Stimulated activated effector memory CD8-positive, alpha-beta T cell treated with anti-CD3 and anti-CD28 coated beads, Interleukin-12 subunit alpha, Interleukin-12 subunit beta, amount 100 ng/mL, for 72 hours (primary cell): Measurements from ENCODE around the gene SYNRG.
"Not testable (repeated sequence)": the region's sequence is repeated elsewhere in the genome, so short reads cannot be mapped to it uniquely, and the experiment has no call there.

ENCODE experiments used
- ATAC-seq: fragments of 150-1000 bp; cut with Tn5 transposase; 2 replicates; pipeline ENCODE4 v1.10.0; 2021
- DNase-seq, 2 donors: peaks; one replicate each; pipeline ENCODE4 v3.0.0; 2021 to 2022; ENCODE audit warnings: low spot score in 2 of 2
- H3K27ac Mint-ChIP-seq: one replicate; pipeline ENCODE4 v1.8.0; 2022; ENCODE audit warnings: mild to moderate bottlenecking, mixed read lengths
- H3K36me3 Mint-ChIP-seq: one replicate; pipeline ENCODE4 v1.8.0; 2022; ENCODE audit warnings: mild to moderate bottlenecking, mixed read lengths
- H3K4me1 Mint-ChIP-seq: one replicate; pipeline ENCODE4 v1.8.0; 2022; ENCODE audit warnings: mixed read lengths
- H3K4me3 Mint-ChIP-seq: one replicate; pipeline ENCODE4 v1.8.0; 2022; ENCODE audit warnings: mild to moderate bottlenecking, mixed read lengths
- H3K9me3 Mint-ChIP-seq: one replicate; pipeline ENCODE4 v1.8.0; 2022; ENCODE audit warnings: mixed read lengths

The SYNRG gene, protein sequence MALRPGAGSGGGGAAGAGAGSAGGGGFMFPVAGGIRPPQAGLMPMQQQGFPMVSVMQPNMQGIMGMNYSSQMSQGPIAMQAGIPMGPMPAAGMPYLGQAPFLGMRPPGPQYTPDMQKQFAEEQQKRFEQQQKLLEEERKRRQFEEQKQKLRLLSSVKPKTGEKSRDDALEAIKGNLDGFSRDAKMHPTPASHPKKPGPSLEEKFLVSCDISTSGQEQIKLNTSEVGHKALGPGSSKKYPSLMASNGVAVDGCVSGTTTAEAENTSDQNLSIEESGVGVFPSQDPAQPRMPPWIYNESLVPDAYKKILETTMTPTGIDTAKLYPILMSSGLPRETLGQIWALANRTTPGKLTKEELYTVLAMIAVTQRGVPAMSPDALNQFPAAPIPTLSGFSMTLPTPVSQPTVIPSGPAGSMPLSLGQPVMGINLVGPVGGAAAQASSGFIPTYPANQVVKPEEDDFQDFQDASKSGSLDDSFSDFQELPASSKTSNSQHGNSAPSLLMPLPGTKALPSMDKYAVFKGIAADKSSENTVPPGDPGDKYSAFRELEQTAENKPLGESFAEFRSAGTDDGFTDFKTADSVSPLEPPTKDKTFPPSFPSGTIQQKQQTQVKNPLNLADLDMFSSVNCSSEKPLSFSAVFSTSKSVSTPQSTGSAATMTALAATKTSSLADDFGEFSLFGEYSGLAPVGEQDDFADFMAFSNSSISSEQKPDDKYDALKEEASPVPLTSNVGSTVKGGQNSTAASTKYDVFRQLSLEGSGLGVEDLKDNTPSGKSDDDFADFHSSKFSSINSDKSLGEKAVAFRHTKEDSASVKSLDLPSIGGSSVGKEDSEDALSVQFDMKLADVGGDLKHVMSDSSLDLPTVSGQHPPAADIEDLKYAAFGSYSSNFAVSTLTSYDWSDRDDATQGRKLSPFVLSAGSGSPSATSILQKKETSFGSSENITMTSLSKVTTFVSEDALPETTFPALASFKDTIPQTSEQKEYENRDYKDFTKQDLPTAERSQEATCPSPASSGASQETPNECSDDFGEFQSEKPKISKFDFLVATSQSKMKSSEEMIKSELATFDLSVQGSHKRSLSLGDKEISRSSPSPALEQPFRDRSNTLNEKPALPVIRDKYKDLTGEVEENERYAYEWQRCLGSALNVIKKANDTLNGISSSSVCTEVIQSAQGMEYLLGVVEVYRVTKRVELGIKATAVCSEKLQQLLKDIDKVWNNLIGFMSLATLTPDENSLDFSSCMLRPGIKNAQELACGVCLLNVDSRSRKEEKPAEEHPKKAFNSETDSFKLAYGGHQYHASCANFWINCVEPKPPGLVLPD (N-terminal part only)

DNA sequence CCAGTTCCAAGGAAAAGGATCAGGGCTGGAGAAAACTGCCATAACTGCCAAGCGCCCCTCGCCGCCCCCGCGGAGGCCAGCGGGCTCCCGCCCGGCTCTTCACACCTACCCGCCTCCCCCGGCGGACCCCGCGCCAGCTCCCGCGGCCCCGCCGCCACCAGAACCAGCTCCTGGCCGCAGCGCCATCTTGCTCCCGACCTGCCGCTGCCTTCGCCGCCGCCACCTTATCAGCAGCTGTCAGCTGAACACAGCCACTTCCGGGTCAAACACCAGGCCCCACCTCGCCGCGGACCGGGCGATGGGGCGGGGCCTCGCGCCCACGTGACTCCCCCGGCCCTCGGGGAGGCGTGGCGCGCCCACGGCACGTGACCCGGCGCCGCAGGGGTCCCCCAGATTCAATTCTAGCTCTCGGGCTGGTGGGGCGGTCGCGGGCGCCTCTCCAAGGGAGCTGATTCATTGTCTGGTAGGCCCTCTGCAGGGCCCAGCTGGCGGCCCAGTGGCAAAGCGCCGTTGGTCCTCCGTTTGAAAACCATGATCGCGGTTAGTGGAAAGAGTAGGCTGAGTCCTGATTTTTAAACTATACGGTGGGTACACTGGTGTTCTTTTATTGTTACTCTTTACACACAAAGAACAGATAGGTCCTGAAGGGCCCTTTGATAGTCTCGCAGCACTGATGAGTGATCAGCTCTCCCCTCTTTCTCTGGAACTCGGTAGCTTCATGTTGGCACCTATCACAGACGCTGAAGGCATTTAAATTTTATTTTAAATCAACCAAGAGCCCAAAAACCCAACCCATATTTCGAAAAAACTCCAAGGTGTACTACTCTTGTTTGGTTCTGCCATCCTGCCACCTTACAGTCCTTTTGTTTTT lies at the start of gene SYNRG:
Gene SYNRG, minus strand, starts transcription at position 249 of the 871 bp plus-strand sequence. Its CDS starts 63 bp downstream, at position 186.
- Mint-ChIP-seq H3K4me3 (peak within 1 kb of the TSS; percentile 74), H3K27ac (peak within 1 kb of the TSS; percentile 91), H3K9me3 (no peaks in the 10 kb centered on the region), H3K36me3 (peaks cover 26% of the 10 kb centered on the region), H3K4me1 (peaks cover 41% of the 10 kb centered on the region)
- DNase-seq: peak; percentile 94 to 97
- ATAC-seq: peak; percentile 94

DNA sequence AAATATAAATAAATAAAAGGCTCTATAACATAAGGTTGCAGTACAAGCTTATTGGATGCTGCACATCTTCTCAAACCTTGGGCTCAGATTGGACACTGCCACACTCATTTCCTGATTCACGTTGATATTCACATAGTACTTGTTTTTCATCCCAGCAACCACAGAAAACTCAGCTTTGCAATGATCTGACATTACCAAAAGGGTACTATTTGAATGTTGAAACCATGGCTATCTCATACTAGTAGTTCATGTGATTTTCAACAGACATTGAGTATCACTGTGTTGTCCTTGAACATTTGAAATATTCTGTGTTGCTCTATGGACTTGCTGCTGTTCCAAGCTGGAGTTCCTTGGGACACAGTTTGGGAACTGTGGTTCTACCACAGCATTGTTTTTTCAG lies 48.0 kb upstream of the SYNRG start:
- Mint-ChIP-seq H3K27ac (no peak overlapping the region), H3K4me3 (no peak overlapping the region), H3K9me3 (no peaks in the 10 kb centered on the region), H3K4me1 (no peaks in the 10 kb centered on the region), H3K36me3 (no peaks in the 10 kb centered on the region)
- ATAC-seq: peak; percentile 51
- DNase-seq: no peak

DNA sequence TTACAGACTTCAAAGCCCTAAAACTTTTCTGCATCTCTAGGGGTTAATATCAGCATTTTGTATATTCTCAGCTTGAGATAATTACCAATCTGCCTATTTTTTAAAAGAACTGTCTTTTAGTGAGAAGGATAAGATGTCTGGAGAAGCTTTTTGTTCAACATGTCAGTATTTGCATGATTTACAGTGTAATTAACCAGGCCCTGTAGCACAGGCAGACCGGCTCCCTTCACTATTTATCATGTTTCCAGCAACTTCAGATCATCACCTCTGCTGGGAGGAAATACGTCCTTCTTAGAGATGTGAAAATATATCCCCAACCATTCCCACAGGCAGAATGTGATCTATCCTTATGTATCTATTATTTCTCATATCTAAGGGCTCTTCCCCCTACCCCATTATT lies 42.6 kb upstream of the SYNRG start:
- Mint-ChIP-seq H3K9me3 (no peaks in the 10 kb centered on the region), H3K27ac (no peak overlapping the region), H3K4me3 (no peak overlapping the region), H3K36me3 (no peaks in the 10 kb centered on the region), H3K4me1 (peaks cover 6% of the 10 kb centered on the region)
- no peak for DNase-seq
- no peak for ATAC-seq

DNA sequence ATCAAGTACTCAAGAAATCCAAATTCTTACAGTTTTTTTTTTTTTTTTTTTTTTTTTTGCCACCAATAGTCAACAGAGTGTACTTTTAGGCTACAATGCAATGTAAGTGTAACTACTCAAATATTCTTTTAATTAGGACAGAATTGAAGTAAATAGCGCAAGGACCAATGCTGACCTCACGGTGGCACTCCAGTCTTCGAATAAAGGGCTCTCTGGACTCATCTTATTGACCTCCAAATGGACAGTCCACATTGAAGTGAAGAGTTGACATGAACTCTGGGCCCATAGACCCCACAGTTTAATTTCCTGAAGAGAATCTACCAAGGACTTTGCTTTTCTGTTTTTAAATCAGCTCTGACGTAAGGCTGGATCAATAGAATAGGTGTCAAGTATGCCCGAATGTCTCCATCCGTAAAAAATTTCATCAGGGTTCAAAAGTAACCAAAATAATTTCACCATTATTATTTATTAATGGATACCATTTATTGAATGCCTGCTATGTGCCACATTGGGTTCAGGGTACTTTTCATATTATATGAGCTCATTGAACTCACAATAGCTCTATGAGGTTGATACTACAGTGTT lies 41.3 kb upstream of the SYNRG start:
- H3K4me1 Mint-ChIP-seq: peaks cover 6% of the 10 kb centered on the region
- DNase-seq: no peak

DNA sequence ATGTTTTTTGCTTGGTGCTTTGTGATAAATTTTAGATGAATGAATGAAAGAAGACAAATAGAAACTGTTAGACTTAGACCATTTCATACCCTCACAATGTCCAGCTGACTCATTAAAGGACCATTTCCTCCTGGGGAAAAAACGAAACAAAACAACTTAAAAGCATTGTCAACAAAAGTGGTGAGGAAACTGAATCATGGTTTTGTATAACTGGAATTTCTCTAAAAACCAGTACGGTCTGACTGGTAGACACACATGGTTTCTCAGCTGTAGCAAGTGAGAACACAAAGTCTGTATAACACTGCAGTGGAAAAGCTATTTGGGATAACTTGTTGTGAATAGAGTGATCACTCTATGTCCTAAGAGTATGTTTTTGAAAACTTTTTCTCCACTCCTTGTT lies 39.3 kb upstream of the SYNRG start:
- DNase-seq: no peak
- H3K36me3 Mint-ChIP-seq: peaks cover under 1% of the 10 kb centered on the region

More for the DNA sequence above, 41.3 kb upstream of the SYNRG start:
- Mint-ChIP-seq H3K27ac (no peak overlapping the region), H3K4me3 (no peak overlapping the region), H3K36me3 (no peaks in the 10 kb centered on the region), H3K9me3 (no peaks in the 10 kb centered on the region)
- ATAC-seq: no peak

DNA sequence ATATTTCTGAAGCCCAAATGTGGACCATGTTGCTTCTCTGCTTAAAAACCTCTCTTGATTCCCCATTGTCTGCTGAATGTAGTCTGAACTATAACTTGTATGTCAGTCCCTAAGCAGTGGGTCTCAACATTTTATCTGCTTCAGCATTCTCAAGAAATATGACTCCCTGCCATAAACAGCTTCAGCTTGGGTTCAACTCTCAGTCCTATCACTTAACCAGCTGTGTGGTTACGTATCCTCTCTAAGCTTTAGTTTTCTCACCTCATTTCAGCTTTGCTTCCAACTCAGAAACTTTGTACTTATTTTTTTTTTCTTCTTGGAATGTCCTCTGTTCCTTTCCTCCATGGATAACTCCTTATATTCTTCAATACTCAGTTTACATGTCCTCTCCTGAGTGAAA lies 38.6 kb upstream of the SYNRG start:
- no peak for ATAC-seq
- Mint-ChIP-seq H3K4me1 (peaks cover 14% of the 10 kb centered on the region), H3K27ac (no peak overlapping the region), H3K36me3 (peaks cover 7% of the 10 kb centered on the region), H3K9me3 (no peaks in the 10 kb centered on the region), H3K4me3 (no peak overlapping the region)
- DNase-seq: no peak

More for the DNA sequence above, 39.3 kb upstream of the SYNRG start:
- H3K4me3 Mint-ChIP-seq: no peak overlapping the region
- ATAC-seq: peak; percentile 39
- peaks cover 11% of the 10 kb centered on the region for H3K4me1 Mint-ChIP-seq
- no peak overlapping the region for H3K27ac Mint-ChIP-seq
- no peaks in the 10 kb centered on the region for H3K9me3 Mint-ChIP-seq

DNA sequence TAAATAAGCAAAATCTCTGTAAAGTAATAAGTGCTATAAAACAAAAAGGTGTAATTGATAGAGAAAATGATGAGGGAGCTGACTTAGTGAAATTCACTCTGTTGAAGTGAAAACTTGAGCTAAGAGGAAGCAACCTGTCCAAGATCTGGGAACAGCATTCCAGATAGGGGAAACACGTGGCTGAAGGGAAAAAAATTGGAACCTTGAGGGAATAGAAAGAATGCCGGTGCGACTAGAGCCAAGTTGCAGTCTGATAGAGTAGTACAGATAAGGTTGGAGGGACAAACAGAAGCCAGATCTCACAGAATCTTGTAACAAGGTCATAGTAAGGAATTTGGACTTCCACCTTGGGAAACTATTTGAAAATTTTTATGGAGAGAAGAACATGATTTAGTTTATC lies 34.7 kb upstream of the SYNRG start:
- no peak for DNase-seq
- Mint-ChIP-seq H3K27ac (peak overlapping the region; percentile 91), H3K9me3 (no peaks in the 10 kb centered on the region), H3K4me3 (peak overlapping the region; percentile 85), H3K36me3 (peaks cover 42% of the 10 kb centered on the region), H3K4me1 (peaks cover 30% of the 10 kb centered on the region)
- ATAC-seq: no peak

DNA sequence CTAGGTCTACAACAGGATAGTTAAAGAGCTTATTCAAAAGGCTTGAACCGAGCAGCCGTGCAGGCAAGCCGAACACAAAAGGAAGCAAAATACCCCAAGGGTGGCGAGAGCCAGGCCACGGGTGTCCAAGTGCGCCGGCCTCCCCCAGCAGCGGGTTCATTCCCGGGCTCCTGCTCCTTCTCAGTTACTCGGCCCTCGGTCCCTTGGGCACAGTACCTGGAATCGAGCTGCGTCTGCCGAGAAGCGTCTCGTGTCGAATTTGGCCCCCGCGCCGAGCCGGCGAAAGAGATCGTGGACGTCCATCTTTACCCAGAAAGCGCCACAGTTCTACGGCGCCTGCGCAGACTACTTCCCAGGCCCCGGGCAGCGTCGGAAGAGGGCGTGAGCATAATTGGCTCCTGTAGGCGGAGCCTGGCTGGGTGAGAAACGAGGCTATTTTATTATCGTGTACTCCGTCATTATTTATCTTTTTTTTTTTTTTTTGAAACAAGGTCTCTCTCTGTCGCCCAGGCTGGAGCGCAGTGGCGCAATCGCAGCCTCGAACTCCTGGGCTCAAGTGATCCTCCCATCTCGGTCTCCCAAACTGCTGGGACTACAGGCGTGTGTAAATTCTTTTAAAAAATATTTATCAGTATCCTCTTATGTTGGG lies 34.0 kb upstream of the SYNRG start, which contains the start of gene DDX52:
Gene DDX52, minus strand, starts transcription at position 329 of the 649 bp plus-strand sequence. Its CDS starts 26 bp downstream, at position 303.
- H3K4me1 Mint-ChIP-seq: peaks cover 27% of the 10 kb centered on the region
- peak within 1 kb of the TSS; percentile 85 for H3K4me3 Mint-ChIP-seq
- peak within 1 kb of the TSS; percentile 91 for H3K27ac Mint-ChIP-seq
- ATAC-seq: peak; percentile 97
- DNase-seq: peak; percentile 74 to 91
- peaks cover 49% of the 10 kb centered on the region for H3K36me3 Mint-ChIP-seq
- no peaks in the 10 kb centered on the region for H3K9me3 Mint-ChIP-seq

DNA sequence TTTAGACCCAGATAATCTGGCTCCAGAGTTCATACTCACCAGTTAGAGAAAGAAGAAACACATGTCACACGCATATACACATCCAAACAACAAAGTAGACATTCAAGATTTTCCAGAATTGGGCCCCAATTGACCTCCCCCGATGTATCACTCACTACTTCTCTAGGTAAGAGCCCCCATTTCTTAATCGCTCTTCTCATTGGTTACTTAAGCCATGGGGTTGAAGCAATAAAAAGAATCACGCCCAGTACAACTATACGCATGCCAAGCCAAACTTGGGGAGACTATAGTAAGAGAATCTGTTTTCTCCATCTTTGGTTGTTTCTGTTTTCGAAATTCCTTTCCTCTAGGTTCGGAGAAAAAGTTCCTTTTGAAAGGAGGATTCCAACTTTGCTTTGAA lies 33.5 kb upstream of the SYNRG start:
- peaks cover 54% of the 10 kb centered on the region for H3K36me3 Mint-ChIP-seq
- no peaks in the 10 kb centered on the region for H3K9me3 Mint-ChIP-seq
- DNase-seq (no peak), ATAC-seq (peak; percentile 61)
- H3K4me3 Mint-ChIP-seq: peak overlapping the region; percentile 85
- peak overlapping the region; percentile 91 for H3K27ac Mint-ChIP-seq
- H3K4me1 Mint-ChIP-seq: peaks cover 27% of the 10 kb centered on the region

DNA sequence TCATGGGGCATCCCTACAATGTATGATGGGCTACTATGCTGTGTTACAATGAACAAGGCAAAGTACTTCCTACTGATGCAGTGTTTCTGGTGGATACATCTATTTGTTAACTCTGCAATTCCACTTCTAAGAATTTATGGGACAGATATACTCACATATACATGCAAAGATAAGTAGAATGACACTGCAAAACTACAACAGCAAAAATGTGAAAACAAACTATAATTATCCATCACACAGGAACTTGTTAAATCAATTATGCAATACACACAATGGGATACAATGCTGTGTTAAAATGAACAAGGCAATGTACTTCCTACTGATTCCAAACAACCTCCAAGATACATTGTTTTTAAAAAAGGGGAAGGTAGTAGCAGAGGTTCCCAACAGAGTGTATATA lies 30.8 kb upstream of the SYNRG start:
- Mint-ChIP-seq H3K4me3 (no peak overlapping the region), H3K27ac (no peak overlapping the region)
- no peak for DNase-seq

DNA sequence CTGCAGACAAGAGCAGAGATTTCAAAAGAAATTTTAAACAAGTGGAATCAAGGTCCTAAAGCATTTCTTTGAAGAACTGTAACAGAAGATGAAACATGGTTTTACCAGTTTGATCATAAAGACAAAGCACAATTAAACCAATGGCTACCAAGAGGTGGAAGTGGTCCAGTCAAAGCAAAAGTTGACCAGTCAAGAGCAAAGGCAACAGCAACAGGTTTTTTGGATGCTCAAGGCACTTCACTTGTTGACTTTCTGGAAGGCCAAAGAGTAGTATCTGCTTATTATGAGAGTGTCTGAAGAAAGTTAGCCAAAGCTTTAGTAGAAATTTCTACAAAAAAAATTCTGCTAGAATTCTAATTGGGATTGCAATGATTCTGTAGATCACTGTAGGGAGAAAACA lies 28.7 kb upstream of the SYNRG start:
- Mint-ChIP-seq H3K36me3 (peaks cover 94% of the 10 kb centered on the region), H3K27ac (no peak overlapping the region), H3K4me3 (no peak overlapping the region), H3K4me1 (peaks cover 21% of the 10 kb centered on the region), H3K9me3 (no peaks in the 10 kb centered on the region)
- ATAC-seq (no peak), DNase-seq (no peak)

More for the DNA sequence above, 30.8 kb upstream of the SYNRG start:
- Mint-ChIP-seq H3K9me3 (no peaks in the 10 kb centered on the region), H3K36me3 (peaks cover 81% of the 10 kb centered on the region), H3K4me1 (peaks cover 27% of the 10 kb centered on the region)
- no peak for ATAC-seq

DNA sequence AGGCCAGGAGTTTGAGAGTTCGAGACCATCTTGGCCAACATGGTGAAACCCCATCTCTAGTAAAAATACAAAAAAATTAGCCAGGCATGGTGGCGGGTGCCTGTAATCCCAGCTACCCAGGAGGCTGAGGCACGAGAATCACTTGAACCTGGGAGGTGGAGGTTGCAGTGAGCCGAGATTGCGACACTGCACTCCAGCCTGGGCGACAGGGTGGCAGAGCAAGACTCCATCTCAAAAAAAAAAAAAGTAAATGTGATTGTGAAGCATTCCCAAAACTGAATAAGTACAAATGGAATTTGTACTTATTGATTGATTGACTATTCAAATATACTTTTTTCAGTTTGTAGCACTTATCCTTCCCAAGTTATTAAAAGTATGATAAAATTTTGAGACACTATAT lies 7.2 kb upstream of the SYNRG start:
- not testable (repeated sequence) for H3K27ac Mint-ChIP-seq, DNase-seq, H3K4me3 Mint-ChIP-seq, H3K9me3 Mint-ChIP-seq, H3K4me1 Mint-ChIP-seq, ATAC-seq
- H3K36me3 Mint-ChIP-seq: peaks cover 76% of the 10 kb centered on the region

DNA sequence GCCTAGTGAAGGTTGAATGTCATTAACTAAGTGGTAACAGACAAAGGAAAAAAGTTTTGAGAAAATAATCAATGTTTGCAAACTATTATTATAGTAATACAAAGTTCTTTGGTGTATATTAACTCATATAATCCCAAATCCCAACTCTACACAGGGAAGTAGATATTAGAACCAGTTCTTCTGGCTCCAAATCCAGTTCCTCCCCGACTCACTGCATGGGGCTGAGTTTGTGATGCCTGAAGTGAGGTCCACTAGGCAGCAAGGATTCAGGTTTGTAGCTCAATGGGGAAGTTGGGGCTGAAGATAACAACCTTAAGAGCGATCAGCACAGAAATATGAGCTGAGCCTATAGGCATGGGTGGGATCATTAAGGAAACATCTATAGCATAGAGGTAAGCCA lies 5.6 kb upstream of the SYNRG start:
- Mint-ChIP-seq H3K27ac (no peak overlapping the region), H3K4me1 (peaks cover 2% of the 10 kb centered on the region), H3K36me3 (peaks cover 60% of the 10 kb centered on the region), H3K4me3 (no peak overlapping the region), H3K9me3 (no peaks in the 10 kb centered on the region)
- DNase-seq: no peak
- ATAC-seq: no peak
